Thyroid gland (tissue), 4 donors: ENCODE data around the gene COL8A2. TPM values are rescaled to one million over a fixed set of nuclear protein-coding genes. Genes with fewer than 3 reads are reported as not detected.

ENCODE experiments used
- DNase-seq, 2 donors: peaks; one replicate each; pipeline ENCODE4 v3.0.0-alpha.2; 2019
- H3K27ac ChIP-seq, 3 donors: fragments of 200-600 bp; sonication (generic); 1 replicate in 2 of 3; 2 replicates in 1 of 3; pipeline ENCODE4 v1.5.1; 2016 to 2019; ENCODE audit warnings: mild to moderate bottlenecking in 1 of 3, moderate library complexity in 1 of 3
- H3K27me3 ChIP-seq: fragments of 200-600 bp; sonication (generic); one replicate; pipeline ENCODE4 v1.5.1; 2019
- H3K36me3 ChIP-seq, 2 donors: fragments of 200-600 bp; sonication (generic); one replicate each; pipeline ENCODE4 v1.5.1; 2016 to 2019
- H3K4me1 ChIP-seq, 2 donors: fragments of 200-600 bp; sonication (generic); one replicate each; pipeline ENCODE4 v1.5.1; 2017 to 2019
- H3K4me3 ChIP-seq, 3 donors: fragments of 200-600 bp; sonication (generic); replicated peaks in 1 of 3; 1 replicate in 2 of 3; 2 replicates in 1 of 3; pipeline ENCODE4 v1.5.1; 2016; ENCODE audit warnings: mild to moderate bottlenecking in 1 of 3
- H3K9me3 ChIP-seq: fragments of 200-600 bp; sonication (generic); one replicate; pipeline ENCODE4 v1.5.1; 2017
- CTCF ChIP-seq, 6 experiments: fragments of 200-600 bp in 3 of 6; fragments of 450-650 bp in 3 of 6; sonication (generic) in 3 of 6; IDR thresholded peaks; one replicate each; pipeline ENCODE4 v1.5.1; 2016 to 2019; ENCODE audit warnings: antibody characterized with exemption in 6 of 6, mild to moderate bottlenecking in 2 of 6, inconsistent platforms in 1 of 6, moderate library complexity in 1 of 6
- POLR2A ChIP-seq, 2 donors: fragments of 450-650 bp; IDR thresholded peaks; one replicate each; pipeline ENCODE4 v1.6.1; 2017; ENCODE audit warnings: antibody characterized with exemption in 2 of 2, mild to moderate bottlenecking in 2 of 2, moderate library complexity in 1 of 2
- WGBS, 2 donors: methylation state at CpG; one replicate each; pipeline ENCODE4 v1.1.5; 2017; 5-methylcytosine and 5-hydroxymethylcytosine counted together
- intact Hi-C: fragments of 100-400 bp; cut with DNase I; formaldehyde crosslinking; loops from one replicate; pipeline ENCODE4 v1.15.1; 2023
- total RNA-seq, 4 donors: library from RNA; depleted of rRNA; stranded (reverse); fragments of >200 nt; gene quantifications; one replicate each; pipeline ENCODE4 v1.2.3, GENCODE V29; 2016

Gene COL8A2
- total RNA-seq, 4 donors from 2014 or later = 5.7 to 13.7 (median 10.1) TPM

- Histone ChIP-seq H3K36me3 (no peaks in the 10 kb centered on the region), H3K9me3 (no peaks in the 10 kb centered on the region), H3K27ac (no peak overlapping the region), H3K27me3 (no peaks in the 10 kb centered on the region), H3K4me3 (no peak overlapping the region), H3K4me1 (peaks cover 5 to 19% of the 10 kb centered on the region in 2 donors)
- WGBS, 2 donors = 87 to 92% methylated on average over 12 of the region's 12 CpGs
- TF ChIP-seq POLR2A (IDR thresholded peaks at IDR 0.05) = no peak
- TF ChIP-seq CTCF (IDR thresholded peaks at IDR 0.05) = no peak
- intact Hi-C loops = no loop called here
- DNase-seq = no peak
These were observed 2.7 kb downstream of the COL8A2 start for GRCh38 chr1:36122062-36123030.

- Histone ChIP-seq H3K36me3 (no peaks in the 10 kb centered on the region), H3K27ac (no peak overlapping the region), H3K9me3 (no peaks in the 10 kb centered on the region), H3K27me3 (no peaks in the 10 kb centered on the region), H3K4me1 (peaks cover 0 to 7% of the 10 kb centered on the region in 2 donors), H3K4me3 (no peak overlapping the region)
- WGBS, 2 donors = 57 to 74% methylated on average over 7 to 8 of the region's 9 CpGs
- intact Hi-C loops = no loop called here
- TF ChIP-seq POLR2A (IDR thresholded peaks at IDR 0.05) (no peak), CTCF (IDR thresholded peaks at IDR 0.05) (no peak)
- no peak for DNase-seq
These were observed 5.6 kb downstream of the COL8A2 start for GRCh38 chr1:36119456-36119855.

DNA sequence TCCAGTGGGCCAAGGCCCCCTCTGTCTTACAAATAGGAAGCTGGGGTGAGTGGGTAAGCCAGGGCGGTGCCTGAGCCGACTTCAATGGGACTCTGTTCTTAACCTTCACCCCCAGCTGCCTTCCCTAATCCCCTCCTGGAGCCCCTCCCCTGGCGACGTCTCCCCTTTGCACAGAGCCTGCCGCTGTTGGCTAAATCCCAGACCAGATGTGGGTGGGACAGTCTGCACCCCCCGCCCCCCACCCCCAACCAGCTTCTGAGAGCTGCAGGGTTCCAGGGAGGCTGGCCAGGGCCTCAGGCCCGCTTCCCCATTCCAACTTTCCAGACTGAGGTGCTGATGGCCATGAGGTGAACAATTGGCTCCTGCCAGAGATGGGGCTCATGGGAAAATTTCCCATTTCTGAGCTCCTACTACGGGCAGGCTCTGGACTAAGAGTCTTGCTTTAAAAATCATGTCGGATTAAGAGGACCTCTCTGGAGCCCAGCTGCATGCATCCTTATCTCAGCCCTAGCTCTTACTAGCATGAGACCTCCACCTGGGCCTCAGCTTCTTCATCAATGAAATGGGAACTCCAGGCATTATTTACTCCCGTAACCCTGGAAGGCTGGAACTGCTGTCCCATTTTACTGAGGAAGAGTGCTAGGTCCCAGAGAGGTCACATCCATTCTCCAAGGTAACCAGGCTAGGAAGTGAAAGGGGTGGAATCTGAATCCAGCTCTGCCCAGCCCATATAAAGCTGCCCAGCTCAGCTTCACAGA lies 6.4 kb downstream of the COL8A2 start:
- no peak overlapping the region for H3K27ac ChIP-seq
- no peaks in the 10 kb centered on the region for H3K4me1 ChIP-seq

GRCh38 chr1:36116901-36117300 lies 8.1 kb downstream of the COL8A2 start:
- no peak overlapping the region for H3K4me3 ChIP-seq
- no peaks in the 10 kb centered on the region for H3K9me3 ChIP-seq
- intact Hi-C loops = no loop called here
- TF ChIP-seq POLR2A (IDR thresholded peaks at IDR 0.05) (no peak), CTCF (IDR thresholded peaks at IDR 0.05) (no peak)
- H3K4me1 ChIP-seq = no peaks in the 10 kb centered on the region
- H3K27ac ChIP-seq = no peak overlapping the region
- DNase-seq = no peak
- no peaks in the 10 kb centered on the region for H3K36me3 ChIP-seq
- no peaks in the 10 kb centered on the region for H3K27me3 ChIP-seq
- 79 to 94% methylated on average over 2 to 5 of the region's 5 CpGs for WGBS, 2 donors

More for the DNA sequence above, 6.4 kb downstream of the COL8A2 start:
- DNase-seq = no peak
- no peak overlapping the region for H3K4me3 ChIP-seq
- intact Hi-C loops = no loop called here
- H3K9me3 ChIP-seq = no peaks in the 10 kb centered on the region
- no peaks in the 10 kb centered on the region for H3K36me3 ChIP-seq
- TF ChIP-seq CTCF (IDR thresholded peaks at IDR 0.05) (no peak), POLR2A (IDR thresholded peaks at IDR 0.05) (no peak)
- 72 to 78% methylated on average over 9 of the region's 10 CpGs for WGBS, 2 donors
- no peaks in the 10 kb centered on the region for H3K27me3 ChIP-seq
